Pons (tissue), 1 donor: Measurements from ENCODE around the gene PPP1R13B.

Experiments
- DNase-seq: peaks from one replicate; pipeline ENCODE4 v3.0.0-alpha.2; 2016; ENCODE audit warnings: low spot score

PPP1R13B gene

DNA sequence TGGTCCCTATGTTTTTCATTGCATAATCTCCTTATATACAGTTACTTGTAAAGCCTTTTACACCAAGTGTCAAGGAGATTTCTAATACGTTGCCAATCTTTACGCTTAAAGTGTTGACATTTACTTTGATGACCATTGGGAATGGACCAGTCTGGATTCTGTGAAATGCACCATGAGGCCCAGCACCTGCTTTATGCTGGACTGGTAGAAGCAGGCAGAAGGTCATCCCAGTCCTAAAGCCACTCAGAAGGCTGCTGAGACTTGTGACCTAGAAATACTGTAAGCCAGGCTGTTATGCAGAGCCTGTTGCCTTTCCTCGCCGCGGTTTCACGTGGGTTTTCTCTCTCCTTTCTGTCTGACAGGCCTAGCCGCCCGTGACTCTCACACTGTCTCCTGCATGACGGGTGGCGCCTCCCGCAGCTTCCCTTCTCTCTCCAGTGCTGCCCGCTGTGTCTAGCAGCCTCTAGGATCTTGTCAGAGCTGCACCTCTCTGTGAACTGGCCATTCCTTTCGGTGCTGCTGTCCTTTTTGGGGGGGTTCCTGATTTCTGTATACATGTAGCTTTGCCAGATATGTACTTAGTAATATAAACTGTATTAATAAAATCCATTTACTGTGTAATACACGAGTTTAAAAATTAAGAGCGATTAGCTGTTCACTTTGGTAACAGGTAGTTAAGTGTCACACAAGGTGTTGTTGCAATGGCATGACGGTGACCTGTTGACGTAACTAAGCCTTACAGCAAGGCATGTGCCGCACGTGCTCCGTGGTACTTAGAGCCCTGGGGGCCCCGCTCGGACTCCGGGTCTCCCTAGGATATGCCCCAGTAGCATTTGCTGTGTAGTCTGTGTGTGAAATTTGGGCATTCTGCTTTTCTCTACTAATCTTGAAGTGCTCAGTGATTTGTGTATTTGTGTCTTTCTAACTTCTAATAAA is 161.8 kb downstream of the PPP1R13B start:
- DNase-seq = no peak

DNA sequence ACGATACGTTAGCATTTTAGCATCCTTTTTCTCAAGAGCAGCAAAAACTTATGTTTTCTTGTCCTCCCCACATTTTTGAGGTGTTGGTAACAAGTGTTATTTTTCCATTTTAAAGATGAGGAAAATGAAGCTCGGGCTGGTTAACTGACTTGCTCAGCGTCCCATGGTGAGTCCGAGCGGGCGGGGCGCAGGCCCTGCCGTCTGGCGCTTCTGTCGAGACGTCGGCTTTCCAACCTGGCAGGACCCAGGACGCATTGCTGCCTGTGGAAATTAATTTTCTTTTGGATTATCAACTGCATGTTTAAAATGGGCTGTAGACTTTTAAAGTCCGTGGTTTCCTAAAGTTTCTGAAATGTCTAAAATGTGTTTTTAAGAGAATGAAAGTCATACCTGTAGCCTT is 162.5 kb downstream of the PPP1R13B start:
- no peak for DNase-seq

DNA sequence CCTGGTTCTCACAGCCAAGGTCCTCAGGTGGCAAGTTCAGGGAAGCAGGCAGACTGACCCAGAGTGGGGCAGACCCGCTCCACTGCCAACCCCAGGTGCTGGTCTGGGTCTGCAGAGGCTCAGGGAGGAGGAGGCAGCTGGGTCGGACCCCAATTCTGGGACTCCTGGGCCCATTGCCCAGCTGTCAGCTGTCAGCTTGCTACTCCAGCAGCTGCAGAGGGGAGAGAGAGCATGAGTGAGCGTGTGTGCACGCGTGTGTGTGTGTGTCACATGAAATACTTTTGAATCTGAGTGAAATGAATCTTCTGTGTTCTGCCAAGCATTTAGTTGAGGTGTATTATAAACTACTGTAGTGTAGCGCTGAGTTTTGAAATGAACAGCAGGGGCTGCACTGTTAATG is 162.9 kb downstream of the PPP1R13B start:
- no peak for DNase-seq
